WTC11 (cell line): ENCODE measurements around the gene APOL3. TPM values are rescaled to one million over a fixed set of nuclear protein-coding genes. Genes with fewer than 3 reads are reported as not detected.

Source experiments
- ATAC-seq: fragments of 200-7000 bp; cut with Tn5 transposase; 2 replicates; pipeline ENCODE4 v1.10.0; 2021; ENCODE audit warnings: mild to moderate bottlenecking, moderate library complexity
- CTCF ChIA-PET: fragments of 300-600 bp; sonication (Branson Sonifier 250); formaldehyde crosslinking; loops from one replicate; lab custom pipeline; 2021; ENCODE audit warnings: antibody characterized with exemption; lab: Charles Lee
- POLR2A ChIA-PET: fragments of 350-600 bp; sonication (Branson Sonifier 250); formaldehyde crosslinking; loops from one replicate; lab custom pipeline; 2021; ENCODE audit warnings: antibody characterized with exemption; lab: Charles Lee
- DNase-seq: peaks from one replicate; pipeline ENCODE4 v3.0.0; 2021; ENCODE audit warnings: low spot score
- H3K27ac Mint-ChIP-seq: 2 replicates; pipeline ENCODE4 v1.8.0; 2021; ENCODE audit warnings: mixed read lengths
- H3K27me3 Mint-ChIP-seq: 2 replicates; pipeline ENCODE4 v1.8.0; 2021; ENCODE audit warnings: low read depth, mild to moderate bottlenecking, moderate library complexity, mixed read lengths
- H3K36me3 Mint-ChIP-seq: 2 replicates; pipeline ENCODE4 v1.8.0; 2021; ENCODE audit warnings: mixed read lengths
- H3K4me1 Mint-ChIP-seq: 2 replicates; pipeline ENCODE4 v1.8.0; 2022; ENCODE audit warnings: mixed read lengths
- H3K4me3 Mint-ChIP-seq: 2 replicates; pipeline ENCODE4 v1.8.0; 2021; ENCODE audit warnings: mild to moderate bottlenecking, moderate library complexity, mixed read lengths
- H3K9me3 Mint-ChIP-seq: 2 replicates; pipeline ENCODE4 v1.8.0; 2021; ENCODE audit warnings: mixed read lengths
- CTCF ChIP-seq: fragments of 200-600 bp; IDR thresholded peaks from 2 replicates; pipeline ENCODE4 v1.8.0; 2022; ENCODE audit warnings: antibody characterized with exemption
- GABPB1 ChIP-seq: sonication (generic); formaldehyde crosslinking; IDR thresholded peaks from 2 replicates; pipeline ENCODE4 v1.8.1; 2023; ENCODE audit warnings: mild to moderate bottlenecking, missing genetic modification reagents
- KAT7 ChIP-seq: sonication (generic); formaldehyde crosslinking; IDR thresholded peaks from 2 replicates; pipeline ENCODE4 v1.8.1; 2023; ENCODE audit warnings: missing genetic modification reagents, mild to moderate bottlenecking, borderline replicate concordance
- OVOL2 ChIP-seq: fragments of 250-450 bp; sonication (Bioruptor Pico); IDR thresholded peaks from 2 replicates; pipeline ENCODE4 v1.9.0; 2021; ENCODE audit warnings: mild to moderate bottlenecking, borderline replicate concordance
- RELA ChIP-seq: sonication (generic); formaldehyde crosslinking; IDR thresholded peaks from 2 replicates; pipeline ENCODE4 v1.8.1; 2022; ENCODE audit warnings: missing genetic modification reagents, mild to moderate bottlenecking, borderline replicate concordance
- SMAD4 ChIP-seq: sonication (generic); formaldehyde crosslinking; IDR thresholded peaks from 2 replicates; pipeline ENCODE4 v1.8.0; 2022; ENCODE audit warnings: mild to moderate bottlenecking, missing genetic modification reagents
- TEAD4 ChIP-seq: sonication (generic); formaldehyde crosslinking; IDR thresholded peaks from 2 replicates; pipeline ENCODE4 v1.8.0; 2022; ENCODE audit warnings: mild to moderate bottlenecking, missing genetic modification reagents
- TP53 ChIP-seq: sonication (generic); formaldehyde crosslinking; IDR thresholded peaks from 2 replicates; pipeline ENCODE4 v1.8.1; 2023; ENCODE audit warnings: mild to moderate bottlenecking, missing genetic modification reagents
- ZNF512 ChIP-seq: sonication (generic); formaldehyde crosslinking; IDR thresholded peaks from 2 replicates; pipeline ENCODE4 v1.8.1; 2022; ENCODE audit warnings: missing genetic modification reagents, borderline replicate concordance
- total RNA-seq: library from RNA; stranded (reverse); gene quantifications from 3 replicates; pipeline ENCODE4 v1.2.3, GENCODE V29; 2021
- TF ChIP-seq, protein P1 (sequence below): fragments of 250-450 bp; sonication (Bioruptor Pico); IDR thresholded peaks from 2 replicates; pipeline ENCODE4 v2.1.2; 2022; ENCODE audit warnings: mild to moderate bottlenecking, moderate library complexity
- TF ChIP-seq, protein P2 (sequence below): sonication (generic); formaldehyde crosslinking; IDR thresholded peaks from 2 replicates; pipeline ENCODE4 v1.8.0; 2023; ENCODE audit warnings: missing genetic modification reagents
- TF ChIP-seq, protein P3 (sequence below): sonication (generic); formaldehyde crosslinking; IDR thresholded peaks from 2 replicates; pipeline ENCODE4 v1.8.1; 2023; ENCODE audit warnings: mild to moderate bottlenecking, missing genetic modification reagents
- TF ChIP-seq, protein P4 (sequence below): fragments of 250-450 bp; sonication (Bioruptor Pico); conservative IDR thresholded peaks from 2 replicates; pipeline ENCODE4 v1.9.0; 2021; ENCODE audit warnings: mild to moderate bottlenecking

APOL3 gene
- total RNA-seq, 1 experiment from 2014 or later, result 0.26 TPM

DNA sequence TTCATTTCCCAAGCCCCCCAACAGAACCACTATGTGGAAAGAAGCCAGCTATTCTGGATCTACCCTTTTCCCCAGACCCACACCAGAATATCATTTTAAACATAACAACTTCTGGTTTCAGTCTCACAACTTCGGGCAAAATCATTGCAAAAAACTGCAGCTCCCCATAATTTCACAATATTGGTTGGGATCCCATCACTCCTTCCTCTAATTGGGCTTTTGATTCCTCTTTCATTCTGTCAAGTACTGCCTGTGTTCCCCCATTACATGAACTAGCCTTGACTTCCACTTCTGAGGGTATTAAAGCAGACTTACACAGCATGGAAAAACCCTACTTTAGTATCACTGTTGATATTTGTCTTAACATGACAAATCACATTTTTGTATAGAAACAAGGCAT lies 4.1 kb upstream of the APOL3 start (continued):
- TF ChIP-seq, protein P1, sequence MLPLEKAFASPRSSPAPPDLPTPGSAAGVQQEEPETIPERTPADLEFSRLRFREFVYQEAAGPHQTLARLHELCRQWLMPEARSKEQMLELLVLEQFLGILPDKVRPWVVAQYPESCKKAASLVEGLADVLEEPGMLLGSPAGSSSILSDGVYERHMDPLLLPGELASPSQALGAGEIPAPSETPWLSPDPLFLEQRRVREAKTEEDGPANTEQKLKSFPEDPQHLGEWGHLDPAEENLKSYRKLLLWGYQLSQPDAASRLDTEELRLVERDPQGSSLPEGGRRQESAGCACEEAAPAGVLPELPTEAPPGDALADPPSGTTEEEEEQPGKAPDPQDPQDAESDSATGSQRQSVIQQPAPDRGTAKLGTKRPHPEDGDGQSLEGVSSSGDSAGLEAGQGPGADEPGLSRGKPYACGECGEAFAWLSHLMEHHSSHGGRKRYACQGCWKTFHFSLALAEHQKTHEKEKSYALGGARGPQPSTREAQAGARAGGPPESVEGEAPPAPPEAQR (CRISPR knock-in tag), result no peak
- TF ChIP-seq, protein P2, sequence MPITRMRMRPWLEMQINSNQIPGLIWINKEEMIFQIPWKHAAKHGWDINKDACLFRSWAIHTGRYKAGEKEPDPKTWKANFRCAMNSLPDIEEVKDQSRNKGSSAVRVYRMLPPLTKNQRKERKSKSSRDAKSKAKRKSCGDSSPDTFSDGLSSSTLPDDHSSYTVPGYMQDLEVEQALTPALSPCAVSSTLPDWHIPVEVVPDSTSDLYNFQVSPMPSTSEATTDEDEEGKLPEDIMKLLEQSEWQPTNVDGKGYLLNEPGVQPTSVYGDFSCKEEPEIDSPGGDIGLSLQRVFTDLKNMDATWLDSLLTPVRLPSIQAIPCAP, result no peak
- TF ChIP-seq RELA (no peak), GABPB1 (CRISPR knock-in tag) (no peak), CTCF (no peak), TP53 (CRISPR knock-in tag) (no peak)
- TF ChIP-seq, protein P3, sequence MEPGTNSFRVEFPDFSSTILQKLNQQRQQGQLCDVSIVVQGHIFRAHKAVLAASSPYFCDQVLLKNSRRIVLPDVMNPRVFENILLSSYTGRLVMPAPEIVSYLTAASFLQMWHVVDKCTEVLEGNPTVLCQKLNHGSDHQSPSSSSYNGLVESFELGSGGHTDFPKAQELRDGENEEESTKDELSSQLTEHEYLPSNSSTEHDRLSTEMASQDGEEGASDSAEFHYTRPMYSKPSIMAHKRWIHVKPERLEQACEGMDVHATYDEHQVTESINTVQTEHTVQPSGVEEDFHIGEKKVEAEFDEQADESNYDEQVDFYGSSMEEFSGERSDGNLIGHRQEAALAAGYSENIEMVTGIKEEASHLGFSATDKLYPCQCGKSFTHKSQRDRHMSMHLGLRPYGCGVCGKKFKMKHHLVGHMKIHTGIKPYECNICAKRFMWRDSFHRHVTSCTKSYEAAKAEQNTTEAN (CRISPR knock-in tag), result no peak

GRCh38 chr22:36163497-36163896 lies 2.9 kb upstream of the APOL3 start:
- CTCF ChIA-PET, result interaction anchor here (0.8 to 2.4 kb wide), 6 partner anchors 8 to 123 kb away, joined by 3 to 6 read pairs (median 4); partner anchors contain the start of gene APOL2

More at GRCh38 chr22:36163497-36163896, 2.9 kb upstream of the APOL3 start:
- H3K4me1 Mint-ChIP-seq, result peaks cover 34% of the 10 kb centered on the region
- no peaks in the 10 kb centered on the region for H3K27me3 Mint-ChIP-seq
- H3K27ac Mint-ChIP-seq, result no peak overlapping the region
- no peak for DNase-seq
- ATAC-seq, result no peak
- H3K36me3 Mint-ChIP-seq, result no peaks in the 10 kb centered on the region
- POLR2A ChIA-PET, result no interaction called here
- TF ChIP-seq TEAD4 (CRISPR knock-in tag), result no peak
- no peak for TF ChIP-seq OVOL2
- TF ChIP-seq ZNF512 (CRISPR knock-in tag), result no peak
- TF ChIP-seq SMAD4 (CRISPR knock-in tag), result no peak
- TF ChIP-seq KAT7, result no peak
- TF ChIP-seq, protein P4, sequence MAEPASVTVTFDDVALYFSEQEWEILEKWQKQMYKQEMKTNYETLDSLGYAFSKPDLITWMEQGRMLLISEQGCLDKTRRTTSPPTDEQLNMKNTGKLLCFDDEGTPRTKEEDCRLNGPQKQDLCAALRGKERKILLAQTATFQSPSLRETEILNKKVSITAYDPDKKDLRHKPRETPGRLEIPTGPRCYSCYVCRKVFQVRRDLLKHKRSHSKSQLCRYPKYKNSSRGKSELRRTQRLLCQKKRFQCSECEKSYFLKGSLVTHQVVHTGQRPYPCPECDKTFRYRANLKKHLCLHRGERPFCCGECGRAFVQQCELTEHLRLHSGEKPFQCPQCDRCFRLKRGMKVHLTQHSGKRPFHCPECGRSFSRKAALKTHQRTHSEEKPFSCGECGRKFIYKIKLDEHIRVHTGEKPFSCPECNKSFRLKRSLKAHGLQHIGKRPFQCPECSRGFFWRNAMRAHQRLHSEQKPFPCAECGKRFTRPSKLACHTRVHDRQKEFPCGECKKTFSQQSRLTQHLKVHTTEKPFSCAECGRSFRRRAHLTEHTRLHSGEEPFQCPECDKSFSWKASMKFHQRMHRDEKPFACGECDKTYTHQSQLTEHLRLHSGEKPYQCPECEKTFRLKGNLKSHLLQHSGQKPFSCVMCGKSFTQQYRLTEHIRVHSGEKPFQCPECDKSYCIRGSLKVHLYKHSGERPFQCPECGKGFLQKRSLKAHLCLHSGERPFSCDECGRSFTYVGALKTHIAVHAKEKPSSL (CRISPR knock-in tag), result no peak
- no peak overlapping the region for H3K4me3 Mint-ChIP-seq
- peaks cover 9% of the 10 kb centered on the region for H3K9me3 Mint-ChIP-seq
